Measurements from ENCODE around the gene PPP1R13L. TPM values are rescaled to one million over a fixed set of nuclear protein-coding genes. Genes with fewer than 3 reads are reported as not detected.
A peak's percentile ranks its signal among the peaks of the same experiment; 100 is the strongest.
"Not testable (repeated sequence)": the region's sequence is repeated elsewhere in the genome, so short reads cannot be mapped to it uniquely, and the experiment has no call there.

PPP1R13L gene
- total RNA-seq, 1 donor from 2014 or later, result 27.8 TPM

DNA sequence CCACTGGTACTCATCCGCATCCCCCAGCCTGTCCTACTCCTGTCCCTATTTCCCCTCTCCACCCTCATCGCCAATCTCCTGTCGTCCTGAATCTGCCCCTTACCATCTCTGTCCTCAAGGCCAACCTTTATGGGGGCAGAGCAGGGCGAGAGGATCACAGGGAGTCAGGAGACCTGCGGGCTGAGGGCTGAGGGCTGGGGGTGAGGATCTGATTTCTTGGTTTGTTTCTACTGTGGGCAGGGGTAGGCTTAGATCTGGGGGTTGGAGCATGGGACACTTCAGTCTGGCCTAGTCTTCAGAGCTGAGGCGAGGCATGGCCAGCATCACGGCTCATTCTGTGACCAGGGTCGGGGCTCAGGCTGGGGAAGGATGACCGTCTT, 35.4 kb upstream of the PPP1R13L start:
- TF ChIP-seq, protein P1, sequence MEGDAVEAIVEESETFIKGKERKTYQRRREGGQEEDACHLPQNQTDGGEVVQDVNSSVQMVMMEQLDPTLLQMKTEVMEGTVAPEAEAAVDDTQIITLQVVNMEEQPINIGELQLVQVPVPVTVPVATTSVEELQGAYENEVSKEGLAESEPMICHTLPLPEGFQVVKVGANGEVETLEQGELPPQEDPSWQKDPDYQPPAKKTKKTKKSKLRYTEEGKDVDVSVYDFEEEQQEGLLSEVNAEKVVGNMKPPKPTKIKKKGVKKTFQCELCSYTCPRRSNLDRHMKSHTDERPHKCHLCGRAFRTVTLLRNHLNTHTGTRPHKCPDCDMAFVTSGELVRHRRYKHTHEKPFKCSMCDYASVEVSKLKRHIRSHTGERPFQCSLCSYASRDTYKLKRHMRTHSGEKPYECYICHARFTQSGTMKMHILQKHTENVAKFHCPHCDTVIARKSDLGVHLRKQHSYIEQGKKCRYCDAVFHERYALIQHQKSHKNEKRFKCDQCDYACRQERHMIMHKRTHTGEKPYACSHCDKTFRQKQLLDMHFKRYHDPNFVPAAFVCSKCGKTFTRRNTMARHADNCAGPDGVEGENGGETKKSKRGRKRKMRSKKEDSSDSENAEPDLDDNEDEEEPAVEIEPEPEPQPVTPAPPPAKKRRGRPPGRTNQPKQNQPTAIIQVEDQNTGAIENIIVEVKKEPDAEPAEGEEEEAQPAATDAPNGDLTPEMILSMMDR (IDR thresholded peaks at IDR 0.05), result no peak
- H3K4me3 ChIP-seq, result peak overlapping the region; percentile 50 to 87
- no peaks in the 10 kb centered on the region for H3K36me3 ChIP-seq
- H3K27me3 ChIP-seq, result no peaks in the 10 kb centered on the region
- intact Hi-C loops (cut with DNase I), result no loop called here
- H3K9me3 ChIP-seq, result no peaks in the 10 kb centered on the region
- peak overlapping the region; percentile 97 to 99 for H3K27ac ChIP-seq
- peaks cover 5 to 24% of the 10 kb centered on the region in 2 donors for H3K4me1 ChIP-seq
- no peak for DNase-seq (ENCODE audit: low spot score in 2 of 2)

DNA sequence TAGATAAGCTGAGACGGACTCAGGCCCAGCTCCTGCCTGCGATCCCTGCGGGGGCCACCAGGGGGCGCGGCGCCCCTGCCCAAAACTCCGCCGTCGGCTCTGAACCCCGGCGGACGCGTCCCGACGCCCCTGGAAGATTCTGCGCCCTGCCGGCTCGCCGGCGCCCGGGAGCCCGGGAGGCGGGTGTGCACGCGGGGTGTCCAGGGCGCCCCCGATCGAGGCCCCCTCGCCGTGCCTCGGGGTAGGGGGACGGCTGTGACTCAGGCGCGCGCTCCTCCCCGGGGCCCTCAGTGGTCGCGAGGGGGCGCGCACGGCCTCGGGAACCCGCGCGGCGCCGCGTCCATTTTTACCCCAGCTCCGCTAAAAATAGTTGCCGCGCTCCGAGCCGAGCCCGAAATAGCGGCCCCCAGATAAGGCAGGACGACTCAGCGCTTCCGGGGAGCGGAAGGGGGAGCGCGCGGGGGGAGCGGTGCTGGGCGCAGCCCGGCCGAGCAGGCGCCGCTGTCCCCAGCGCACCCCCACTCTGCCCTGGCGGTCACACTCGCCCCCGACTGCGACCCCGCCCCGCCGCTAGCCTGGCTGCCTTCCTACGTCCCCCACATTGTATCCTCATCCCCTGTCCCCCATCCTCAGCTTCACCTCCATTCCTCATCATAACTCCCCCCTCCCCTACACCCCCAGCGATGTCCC, 34.8 kb upstream of the PPP1R13L start:
- H3K27me3 ChIP-seq, result no peaks in the 10 kb centered on the region
- DNase-seq (ENCODE audit: low spot score in 2 of 2), result peak; percentile 52 to 95
- peak overlapping the region; percentile 97 to 99 for H3K27ac ChIP-seq
- peaks cover 5 to 22% of the 10 kb centered on the region in 2 donors for H3K4me1 ChIP-seq
- intact Hi-C loops (cut with DNase I), result loop anchor here (1.0 kb wide), 2 partner anchors 10 to 40 kb away; no protein-coding TSS in a partner anchor
- no peaks in the 10 kb centered on the region for H3K36me3 ChIP-seq
- TF ChIP-seq, protein P1 (IDR thresholded peaks at IDR 0.05), result peak; percentile 99 to 100 (median 99)
- peak overlapping the region; percentile 50 to 87 for H3K4me3 ChIP-seq
- H3K9me3 ChIP-seq, result no peaks in the 10 kb centered on the region

DNA sequence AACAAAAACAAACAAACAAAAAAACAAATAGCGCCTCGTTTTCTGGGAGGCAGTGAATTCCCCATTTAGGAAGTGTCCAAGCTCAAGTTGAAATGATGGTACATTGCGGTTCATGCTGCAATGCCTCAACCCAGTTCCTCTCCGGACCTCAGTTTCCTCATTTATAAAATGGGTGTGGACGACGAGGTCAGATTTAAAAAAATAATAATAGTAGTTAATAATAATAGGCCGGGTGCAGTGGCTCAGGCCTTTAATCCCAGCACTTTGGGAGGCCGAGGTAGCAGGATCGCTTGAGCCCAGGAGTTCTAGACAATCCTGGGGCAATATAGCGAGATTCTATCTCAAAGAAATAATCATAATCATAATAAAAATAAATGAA, 34.3 kb upstream of the PPP1R13L start:
- Histone ChIP-seq H3K9me3 (no peaks in the 10 kb centered on the region), H3K4me3 (peak overlapping the region; percentile 50 to 87), H3K27ac (peak overlapping the region; percentile 97 to 99), H3K36me3 (no peaks in the 10 kb centered on the region), H3K27me3 (no peaks in the 10 kb centered on the region), H3K4me1 (peaks cover 2 to 18% of the 10 kb centered on the region in 2 donors)
- TF ChIP-seq, protein P1 (IDR thresholded peaks at IDR 0.05), result no peak
- no peak for DNase-seq (ENCODE audit: low spot score in 2 of 2)
- intact Hi-C loops (cut with DNase I), result loop anchor here (1.0 kb wide), 2 partner anchors 10 to 40 kb away; no protein-coding TSS in a partner anchor

DNA sequence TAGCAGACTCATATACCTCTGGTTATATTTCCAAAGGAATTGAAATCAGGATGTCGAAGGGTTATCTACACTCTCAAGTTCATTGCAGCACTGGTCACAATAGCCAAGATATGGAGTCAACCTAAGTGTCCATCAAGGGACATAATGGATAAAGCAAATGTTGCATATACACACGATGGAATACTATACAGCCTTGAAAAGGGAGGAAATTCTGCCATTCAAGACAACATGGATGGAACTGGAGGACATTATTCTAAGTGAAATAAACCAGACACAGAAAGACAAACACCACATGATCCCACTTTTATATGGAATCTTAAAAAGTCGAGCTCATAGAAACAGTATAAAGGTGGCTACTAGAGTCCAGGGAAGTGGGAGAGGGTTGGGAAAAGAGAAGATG, 32.5 kb upstream of the PPP1R13L start:
- TF ChIP-seq, protein P1 (IDR thresholded peaks at IDR 0.05), result no peak
- no peak for DNase-seq (ENCODE audit: low spot score in 2 of 2)
- no peaks in the 10 kb centered on the region for H3K9me3 ChIP-seq
- H3K4me1 ChIP-seq, result peaks cover 2 to 11% of the 10 kb centered on the region in 2 donors
- intact Hi-C loops (cut with DNase I), result no loop called here
- no peaks in the 10 kb centered on the region for H3K36me3 ChIP-seq
- H3K27ac ChIP-seq, result no peak overlapping the region
- H3K27me3 ChIP-seq, result no peaks in the 10 kb centered on the region
- no peak overlapping the region for H3K4me3 ChIP-seq

DNA sequence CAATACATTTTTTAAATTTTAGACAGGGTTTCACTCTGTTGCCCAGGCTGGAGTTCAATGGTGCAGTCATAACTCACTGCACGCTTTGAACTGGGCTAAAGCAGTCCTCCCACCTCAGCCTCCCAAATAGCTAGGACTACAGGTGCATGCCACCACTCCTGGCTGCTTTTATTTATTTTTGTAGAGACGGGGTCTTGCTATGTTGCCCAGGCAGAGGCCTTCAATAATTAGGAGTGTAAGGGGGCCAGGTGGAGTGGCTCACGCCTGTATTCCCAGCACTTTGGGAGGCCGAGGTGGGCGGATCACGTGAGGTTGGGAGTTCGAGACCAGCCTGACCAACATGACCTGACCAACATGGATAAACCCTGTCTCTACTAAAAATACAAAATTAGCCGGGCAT, 27.7 kb upstream of the PPP1R13L start:
- H3K9me3 ChIP-seq; H3K27ac ChIP-seq; DNase-seq (ENCODE audit: low spot score in 2 of 2); H3K36me3 ChIP-seq; H3K27me3 ChIP-seq; intact Hi-C loops (cut with DNase I); H3K4me3 ChIP-seq: not testable (repeated sequence)
- H3K4me1 ChIP-seq, result peaks cover 0 to 15% of the 10 kb centered on the region in 2 donors

DNA sequence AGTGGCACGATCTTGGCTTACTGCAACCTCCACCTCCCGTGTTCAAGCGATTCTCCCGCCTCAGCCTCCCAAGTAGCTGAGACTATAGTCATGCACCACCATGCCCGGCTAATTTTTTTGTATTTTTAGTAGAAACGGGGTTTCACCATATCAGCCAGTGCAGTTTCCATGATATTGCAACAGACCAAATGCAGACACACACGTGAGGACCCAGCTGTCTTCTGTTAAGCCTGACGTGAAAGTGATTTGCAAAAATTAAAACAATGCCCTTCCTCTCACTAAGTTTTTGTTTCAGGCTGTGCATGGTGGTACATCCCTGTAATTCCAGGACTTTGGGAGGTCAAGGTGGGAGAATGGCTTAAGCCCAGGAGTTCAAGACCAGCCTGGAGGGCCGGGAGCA, 26.1 kb upstream of the PPP1R13L start:
- H3K9me3 ChIP-seq; intact Hi-C loops (cut with DNase I); H3K36me3 ChIP-seq; DNase-seq (ENCODE audit: low spot score in 2 of 2); H3K4me3 ChIP-seq; H3K27me3 ChIP-seq: not testable (repeated sequence)
- peak overlapping the region; percentile 93 for H3K27ac ChIP-seq
- H3K4me1 ChIP-seq, result peaks cover 0 to 22% of the 10 kb centered on the region in 2 donors

DNA sequence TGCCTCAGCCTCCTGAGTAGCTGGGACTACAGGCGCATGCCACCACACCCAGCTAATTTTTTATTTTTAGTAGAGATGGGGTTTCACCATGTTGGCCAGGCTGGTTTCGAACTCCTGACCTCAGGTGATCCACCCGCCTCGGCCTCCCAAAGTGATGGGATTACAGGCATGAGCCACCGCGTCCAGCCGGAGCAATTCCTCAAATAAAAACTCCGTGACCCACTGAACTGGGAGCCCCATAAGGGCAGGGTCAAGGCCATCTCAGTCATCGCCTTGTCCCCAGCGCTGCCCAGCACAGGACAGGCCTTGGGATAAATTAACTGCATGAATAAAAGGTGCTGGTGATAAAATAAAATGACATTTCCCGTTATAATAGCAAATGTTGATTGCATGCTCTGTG, 25.0 kb upstream of the PPP1R13L start:
- not testable (repeated sequence) for H3K4me3 ChIP-seq; H3K27me3 ChIP-seq; H3K36me3 ChIP-seq; DNase-seq (ENCODE audit: low spot score in 2 of 2); H3K9me3 ChIP-seq
- intact Hi-C loops (cut with DNase I), result loop anchor here (1.0 to 10.0 kb wide), 5 partner anchors 9 to 262 kb away; partner anchors contain the start of genes EML2, QPCTL and SNRPD2
- H3K4me1 ChIP-seq, result peaks cover 0 to 31% of the 10 kb centered on the region in 2 donors
- peak overlapping the region; percentile 93 for H3K27ac ChIP-seq

All from ascending aorta (tissue), 2 donors.